ENCODE measurements around the gene CNNM1. TPM values are rescaled to one million over a fixed set of nuclear protein-coding genes. Genes with fewer than 3 reads are reported as not detected.

CNNM1 gene
- total and polyA plus RNA-seq, 2 experiments from 2014 or later, result 1.1 to 2.1 TPM

- H3K9ac ChIP-seq, result no peak overlapping the region
- 66 to 87% methylated on average over 1 of the region's 1 CpG for WGBS, 2 experiments (ENCODE audit: low coverage in 1 of 2, low lambda C conversion rate in 2 of 2, missing lambda C conversion rate in 2 of 2)
- no peaks in the 10 kb centered on the region for H4K20me1 ChIP-seq (ENCODE audit: insufficient read depth)
- H3K27me3 ChIP-seq (replicated peaks; ENCODE audit: insufficient read depth), result no peaks in the 10 kb centered on the region
- H3K4me2 ChIP-seq (ENCODE audit: unreplicated experiment), result no peak overlapping the region
- DNase-seq, result no peak
- no peak overlapping the region for H2AFZ ChIP-seq
- no peak overlapping the region for H3K4me3 ChIP-seq
- no peaks in the 10 kb centered on the region for H3K4me1 ChIP-seq (ENCODE audit: insufficient read depth)
- TF ChIP-seq EZH2 (IDR thresholded peaks at IDR 0.05; ENCODE audit: insufficient read depth, poor library complexity, severe bottlenecking) (no peak), EZH2phosphoT487 (IDR thresholded peaks at IDR 0.05; ENCODE audit: insufficient read depth, low read depth) (no peak)
- in situ Hi-C loops (cut with MboI), result no loop called here
- peaks cover 1% of the 10 kb centered on the region; the same call in 1 of the 2 replicates for H3F3A ChIP-seq (ENCODE audit: insufficient read depth)
- H3K27ac ChIP-seq, result no peak overlapping the region
- no peaks in the 10 kb centered on the region for H3K9me3 ChIP-seq (ENCODE audit: low read depth)
- H3K36me3 ChIP-seq (ENCODE audit: low read depth), result no peaks in the 10 kb centered on the region
- H3K79me2 ChIP-seq (ENCODE audit: insufficient read depth), result no peaks in the 10 kb centered on the region
- no peaks in the 10 kb centered on the region for H3K9me2 ChIP-seq (ENCODE audit: insufficient read depth)
Measured at GRCh38 chr10:99358101-99358500, 28.9 kb downstream of the CNNM1 start.

DNA sequence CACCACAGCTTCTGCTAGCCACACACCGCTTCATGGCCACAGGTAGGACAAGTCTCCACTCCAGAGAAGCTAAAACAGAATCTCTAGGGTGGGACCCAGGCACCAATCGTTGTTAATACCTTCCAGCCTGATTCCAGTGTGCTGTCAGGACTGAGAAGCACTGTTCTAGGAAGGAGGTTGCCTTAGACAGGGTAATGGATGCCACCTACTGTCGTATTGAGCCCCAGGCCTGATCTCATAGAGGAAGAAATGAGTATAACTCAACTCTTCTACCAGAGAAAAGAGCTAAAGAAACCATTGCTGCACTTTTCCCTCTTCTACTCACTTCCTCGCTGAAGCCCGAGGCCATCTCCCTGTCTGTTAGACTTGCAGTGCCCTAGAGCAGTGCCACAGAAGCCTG lies 31.8 kb downstream of the CNNM1 start:
- in situ Hi-C loops (cut with MboI), result no loop called here
- Histone ChIP-seq H3K9me3 (ENCODE audit: low read depth) (no peaks in the 10 kb centered on the region), H3K36me3 (ENCODE audit: low read depth) (no peaks in the 10 kb centered on the region), H4K20me1 (ENCODE audit: insufficient read depth) (no peaks in the 10 kb centered on the region), H3K27ac (no peak overlapping the region), H3K4me3 (no peak overlapping the region), H3K27me3 (replicated peaks; ENCODE audit: insufficient read depth) (no peaks in the 10 kb centered on the region), H3K9ac (no peak overlapping the region), H3K4me1 (ENCODE audit: insufficient read depth) (peaks cover 17% of the 10 kb centered on the region), H3F3A (ENCODE audit: insufficient read depth) (peaks cover 12% of the 10 kb centered on the region), H3K9me2 (ENCODE audit: insufficient read depth) (no peaks in the 10 kb centered on the region), H3K79me2 (ENCODE audit: insufficient read depth) (no peaks in the 10 kb centered on the region), H3K4me2 (ENCODE audit: unreplicated experiment) (no peak overlapping the region), H2AFZ (no peak overlapping the region)
- TF ChIP-seq EZH2phosphoT487 (IDR thresholded peaks at IDR 0.05; ENCODE audit: insufficient read depth, low read depth) (no peak), EZH2 (IDR thresholded peaks at IDR 0.05; ENCODE audit: insufficient read depth, poor library complexity, severe bottlenecking) (no peak)
- 90 to 91% methylated on average over 5 of the region's 5 CpGs for WGBS, 2 experiments (ENCODE audit: low coverage in 1 of 2, low lambda C conversion rate in 2 of 2, missing lambda C conversion rate in 2 of 2)
- no peak for DNase-seq

GRCh38 chr10:99364125-99364524 lies 35.0 kb downstream of the CNNM1 start:
- Histone ChIP-seq H2AFZ (no peak overlapping the region), H3K4me2 (ENCODE audit: unreplicated experiment) (no peak overlapping the region), H3K9ac (no peak overlapping the region), H3K27me3 (replicated peaks; ENCODE audit: insufficient read depth) (no peaks in the 10 kb centered on the region), H3K4me1 (ENCODE audit: insufficient read depth) (peaks cover 30% of the 10 kb centered on the region), H3K36me3 (ENCODE audit: low read depth) (no peaks in the 10 kb centered on the region), H3K79me2 (ENCODE audit: insufficient read depth) (no peaks in the 10 kb centered on the region), H3K9me2 (ENCODE audit: insufficient read depth) (no peaks in the 10 kb centered on the region), H3F3A (ENCODE audit: insufficient read depth) (peaks cover 26% of the 10 kb centered on the region), H3K4me3 (no peak overlapping the region), H4K20me1 (ENCODE audit: insufficient read depth) (no peaks in the 10 kb centered on the region), H3K27ac (no peak overlapping the region), H3K9me3 (ENCODE audit: low read depth) (no peaks in the 10 kb centered on the region)
- in situ Hi-C loops (cut with MboI), result no loop called here
- TF ChIP-seq EZH2phosphoT487 (IDR thresholded peaks at IDR 0.05; ENCODE audit: insufficient read depth, low read depth) (no peak), EZH2 (IDR thresholded peaks at IDR 0.05; ENCODE audit: insufficient read depth, poor library complexity, severe bottlenecking) (no peak)
- 45 to 53% methylated on average over 4 of the region's 4 CpGs for WGBS, 2 experiments (ENCODE audit: low coverage in 1 of 2, low lambda C conversion rate in 2 of 2, missing lambda C conversion rate in 2 of 2)
- DNase-seq, result peak; percentile 83

GRCh38 chr10:99365311-99365710 lies 36.2 kb downstream of the CNNM1 start:
- Histone ChIP-seq H3K9ac (no peak overlapping the region), H3K79me2 (ENCODE audit: insufficient read depth) (no peaks in the 10 kb centered on the region), H3K9me3 (ENCODE audit: low read depth) (no peaks in the 10 kb centered on the region), H2AFZ (no peak overlapping the region), H3K4me1 (ENCODE audit: insufficient read depth) (peaks cover 42% of the 10 kb centered on the region), H3K4me3 (no peak overlapping the region), H3K27ac (no peak overlapping the region), H3K4me2 (ENCODE audit: unreplicated experiment) (no peak overlapping the region), H3F3A (ENCODE audit: insufficient read depth) (peaks cover 38% of the 10 kb centered on the region), H3K9me2 (ENCODE audit: insufficient read depth) (no peaks in the 10 kb centered on the region), H3K27me3 (replicated peaks; ENCODE audit: insufficient read depth) (no peaks in the 10 kb centered on the region), H4K20me1 (ENCODE audit: insufficient read depth) (no peaks in the 10 kb centered on the region), H3K36me3 (ENCODE audit: low read depth) (no peaks in the 10 kb centered on the region)
- no peak for DNase-seq
- in situ Hi-C loops (cut with MboI), result no loop called here
- WGBS, 2 experiments (ENCODE audit: low coverage in 1 of 2, low lambda C conversion rate in 2 of 2, missing lambda C conversion rate in 2 of 2), result 15 to 17% methylated on average over 1 of the region's 1 CpG
- TF ChIP-seq EZH2phosphoT487 (IDR thresholded peaks at IDR 0.05; ENCODE audit: insufficient read depth, low read depth) (no peak), EZH2 (IDR thresholded peaks at IDR 0.05; ENCODE audit: insufficient read depth, poor library complexity, severe bottlenecking) (no peak)

- H3K9me2 ChIP-seq (ENCODE audit: insufficient read depth), result no peaks in the 10 kb centered on the region
- H3K27me3 ChIP-seq (replicated peaks; ENCODE audit: insufficient read depth), result no peaks in the 10 kb centered on the region
- TF ChIP-seq EZH2phosphoT487 (IDR thresholded peaks at IDR 0.05; ENCODE audit: insufficient read depth, low read depth) (no peak), EZH2 (IDR thresholded peaks at IDR 0.05; ENCODE audit: insufficient read depth, poor library complexity, severe bottlenecking) (no peak)
- H3K4me1 ChIP-seq (ENCODE audit: insufficient read depth), result peaks cover 46% of the 10 kb centered on the region
- no peaks in the 10 kb centered on the region for H3K9me3 ChIP-seq (ENCODE audit: low read depth)
- in situ Hi-C loops (cut with MboI), result no loop called here
- H2AFZ ChIP-seq, result no peak overlapping the region
- DNase-seq, result peak; percentile 43
- WGBS, 2 experiments (ENCODE audit: low coverage in 1 of 2, low lambda C conversion rate in 2 of 2, missing lambda C conversion rate in 2 of 2), result 27 to 30% methylated on average over 1 of the region's 1 CpG
- no peak overlapping the region for H3K27ac ChIP-seq
- no peaks in the 10 kb centered on the region for H3K79me2 ChIP-seq (ENCODE audit: insufficient read depth)
- no peak overlapping the region for H3K4me2 ChIP-seq (ENCODE audit: unreplicated experiment)
- no peaks in the 10 kb centered on the region for H3K36me3 ChIP-seq (ENCODE audit: low read depth)
- no peak overlapping the region for H3K4me3 ChIP-seq
- no peak overlapping the region for H3K9ac ChIP-seq
- no peaks in the 10 kb centered on the region for H4K20me1 ChIP-seq (ENCODE audit: insufficient read depth)
- H3F3A ChIP-seq (ENCODE audit: insufficient read depth), result peaks cover 42% of the 10 kb centered on the region
Measured at GRCh38 chr10:99365736-99366135, 36.6 kb downstream of the CNNM1 start.
